ENCODE results near the gene MLLT3. TPM values are rescaled to one million over a fixed set of nuclear protein-coding genes. Genes with fewer than 3 reads are reported as not detected.

MLLT3 gene
- total RNA-seq, 1 experiment from 2014 or later, result 7.0 TPM

- Mint-ChIP-seq H3K9me3 (no peaks in the 10 kb centered on the region), H3K4me3 (no peak overlapping the region), H3K27me3 (ENCODE audit: low read depth) (no peaks in the 10 kb centered on the region), H3K27ac (no peak overlapping the region), H3K4me1 (peaks cover 19% of the 10 kb centered on the region), H3K36me3 (no peaks in the 10 kb centered on the region)
- ChIA-PET POLR2A (no interaction called here), CTCF (interaction anchor here (0.6 to 2.1 kb wide), 5 partner anchors 12 to 460 kb away, joined by 3 to 11 read pairs (median 5); no protein-coding TSS in a partner anchor)
- ATAC-seq, result no peak
- no peak for TF ChIP-seq E2F1 (CRISPR knock-in tag; IDR thresholded peaks at IDR 0.05)
- no peak for TF ChIP-seq AR (CRISPR knock-in tag; IDR thresholded peaks at IDR 0.05)
- no peak for TF ChIP-seq NFYB (CRISPR knock-in tag; conservative IDR thresholded peaks at IDR 0.05; ENCODE audit: low read depth)
- no peak for TF ChIP-seq TEAD4 (CRISPR knock-in tag; IDR thresholded peaks at IDR 0.05)
- TF ChIP-seq SMAD4 (CRISPR knock-in tag; IDR thresholded peaks at IDR 0.05), result no peak
- no peak for TF ChIP-seq ZNF281 (CRISPR knock-in tag; IDR thresholded peaks at IDR 0.05)
- no peak for TF ChIP-seq GTF2I (CRISPR knock-in tag; conservative IDR thresholded peaks at IDR 0.05)
- DNase-seq (ENCODE audit: low spot score), result no peak
Measured at GRCh38 chr9:20407013-20407412, 215.3 kb downstream of the MLLT3 start.

GRCh38 chr9:20406344-20406743 is 216.0 kb downstream of the MLLT3 start:
- TF ChIP-seq ZBTB21 (CRISPR knock-in tag; IDR thresholded peaks at IDR 0.05; ENCODE audit: borderline replicate concordance) (no peak), NR2C2 (CRISPR knock-in tag; IDR thresholded peaks at IDR 0.05) (no peak)
- peaks cover 19% of the 10 kb centered on the region for H3K4me1 Mint-ChIP-seq
- DNase-seq (ENCODE audit: low spot score), result no peak
- H3K9me3 Mint-ChIP-seq, result no peaks in the 10 kb centered on the region
- ATAC-seq, result no peak
- H3K27ac Mint-ChIP-seq, result no peak overlapping the region
- no peaks in the 10 kb centered on the region for H3K27me3 Mint-ChIP-seq (ENCODE audit: low read depth)
- H3K36me3 Mint-ChIP-seq, result no peaks in the 10 kb centered on the region
- ChIA-PET CTCF (interaction anchor here (1.0 kb wide), 1 partner anchor 438 kb away, joined by 3 read pairs; no protein-coding TSS in a partner anchor), POLR2A (no interaction called here)
- no peak overlapping the region for H3K4me3 Mint-ChIP-seq

GRCh38 chr9:20405616-20406015 is 216.7 kb downstream of the MLLT3 start:
- Mint-ChIP-seq H3K4me3 (no peak overlapping the region), H3K9me3 (no peaks in the 10 kb centered on the region), H3K27ac (no peak overlapping the region), H3K27me3 (ENCODE audit: low read depth) (no peaks in the 10 kb centered on the region), H3K36me3 (no peaks in the 10 kb centered on the region), H3K4me1 (peaks cover 19% of the 10 kb centered on the region)
- POLR2A ChIA-PET, result no interaction called here
- DNase-seq (ENCODE audit: low spot score), result no peak
- CTCF ChIA-PET, result no interaction called here
- ATAC-seq, result no peak
- TF ChIP-seq E2F5 (CRISPR knock-in tag; IDR thresholded peaks at IDR 0.05) (no peak), MLX (CRISPR knock-in tag; IDR thresholded peaks at IDR 0.05) (no peak), CREM (CRISPR knock-in tag; IDR thresholded peaks at IDR 0.05) (no peak), ATF6 (CRISPR knock-in tag; IDR thresholded peaks at IDR 0.05) (no peak), PREB (CRISPR knock-in tag; IDR thresholded peaks at IDR 0.05; ENCODE audit: borderline replicate concordance) (no peak), NR1H2 (CRISPR knock-in tag; IDR thresholded peaks at IDR 0.05) (no peak), NFATC4 (CRISPR knock-in tag; IDR thresholded peaks at IDR 0.05) (no peak), RELA (CRISPR knock-in tag; IDR thresholded peaks at IDR 0.05; ENCODE audit: borderline replicate concordance) (no peak), ZNF396 (CRISPR knock-in tag; IDR thresholded peaks at IDR 0.05; ENCODE audit: borderline replicate concordance) (no peak), IRF1 (CRISPR knock-in tag; IDR thresholded peaks at IDR 0.05) (no peak), NR2C2 (CRISPR knock-in tag; IDR thresholded peaks at IDR 0.05) (no peak), JAZF1 (CRISPR knock-in tag; IDR thresholded peaks at IDR 0.05) (no peak), SMAD4 (CRISPR knock-in tag; IDR thresholded peaks at IDR 0.05) (no peak)
